ENCODE measurements around the gene ABR.
"Not testable (repeated sequence)": the region's sequence is repeated elsewhere in the genome, so short reads cannot be mapped to it uniquely, and the experiment has no call there.

ABR gene

DNA sequence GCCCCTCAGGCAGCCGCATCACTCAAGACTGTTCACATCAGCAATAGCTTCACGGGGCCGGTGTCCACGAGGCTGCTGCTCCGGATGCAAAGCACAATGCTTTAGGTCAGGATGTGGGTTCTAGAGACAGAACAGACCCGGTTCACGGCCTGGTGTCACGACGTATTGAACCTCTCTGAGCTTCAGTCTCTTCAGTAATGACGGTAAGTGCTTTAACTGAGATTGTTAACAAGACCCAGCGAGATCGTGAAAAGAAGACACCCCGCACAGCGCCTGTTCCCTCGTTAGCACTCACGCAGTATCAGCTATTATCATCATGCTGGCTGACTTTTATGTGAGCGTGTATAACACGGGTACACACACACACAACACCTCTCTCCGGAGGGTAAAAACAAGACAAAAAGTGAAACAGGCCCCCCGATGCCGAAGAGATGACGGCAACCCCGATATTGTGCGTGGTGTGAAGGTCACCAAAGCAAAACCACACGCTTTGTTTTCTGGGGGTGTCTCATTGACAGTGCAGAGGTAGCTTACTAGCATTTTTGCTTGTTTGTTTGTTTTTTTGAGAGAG is 21.4 kb upstream of the ABR start:
- no peak for DNase-seq (ENCODE audit: low read depth)

DNA sequence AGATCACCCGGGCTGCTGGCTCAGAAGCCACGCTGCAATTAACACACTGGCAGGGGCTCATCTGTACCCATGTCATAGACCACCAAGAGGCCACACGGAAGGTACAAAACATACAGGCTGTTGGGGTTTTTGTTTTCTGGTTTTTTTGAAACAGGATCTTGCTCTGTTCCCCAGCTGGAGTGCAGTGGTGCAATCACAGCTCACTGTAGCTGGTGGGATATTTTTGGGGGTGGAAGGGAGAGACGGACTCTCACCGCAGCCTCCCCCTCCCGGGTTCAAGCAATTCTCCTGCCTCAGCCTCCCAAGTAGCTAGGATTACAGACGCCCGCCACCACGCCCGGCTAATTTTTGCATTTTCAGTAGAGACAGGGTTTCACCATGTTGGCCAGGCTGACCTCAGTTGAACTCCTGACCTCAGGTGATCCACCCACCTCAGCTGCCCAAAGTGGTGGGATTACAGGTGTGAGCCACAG is 19.5 kb upstream of the ABR start:
- DNase-seq (ENCODE audit: low read depth), result not testable (repeated sequence)

DNA sequence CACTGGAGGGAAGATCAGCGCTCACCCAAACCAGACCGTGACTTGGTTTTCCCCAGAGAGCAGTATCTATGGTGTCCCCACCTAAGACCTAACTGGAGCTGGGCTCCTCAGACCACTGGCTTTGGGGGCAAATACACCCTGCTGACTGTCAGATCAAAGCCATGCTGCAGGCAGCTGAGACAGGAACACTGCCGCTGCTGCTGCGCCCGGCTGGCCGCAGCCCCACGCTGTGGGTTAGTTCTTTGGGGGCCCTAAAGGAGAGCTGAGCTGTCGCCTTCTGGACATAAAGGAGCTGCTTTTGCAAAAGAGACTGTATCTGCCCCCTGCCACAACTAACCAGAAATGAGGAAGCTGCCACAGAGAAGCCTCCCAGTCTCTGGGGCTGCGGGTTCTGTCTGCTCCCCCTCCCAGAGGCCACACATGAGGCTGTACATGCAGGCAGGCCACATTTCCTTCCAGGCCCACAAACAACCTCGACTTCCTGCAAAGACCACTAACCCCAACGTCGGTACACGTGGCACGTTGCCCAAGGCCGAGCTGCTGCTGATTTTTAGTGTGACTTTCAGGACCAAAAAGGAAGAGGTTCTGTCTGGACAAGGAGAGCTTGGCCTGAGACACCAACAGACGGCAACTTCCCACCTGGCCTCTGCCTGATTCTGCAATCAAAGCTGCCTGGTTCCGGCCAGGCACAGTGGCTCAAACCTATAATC is 18.2 kb upstream of the ABR start:
- DNase-seq (ENCODE audit: low read depth), result peak; percentile 27

DNA sequence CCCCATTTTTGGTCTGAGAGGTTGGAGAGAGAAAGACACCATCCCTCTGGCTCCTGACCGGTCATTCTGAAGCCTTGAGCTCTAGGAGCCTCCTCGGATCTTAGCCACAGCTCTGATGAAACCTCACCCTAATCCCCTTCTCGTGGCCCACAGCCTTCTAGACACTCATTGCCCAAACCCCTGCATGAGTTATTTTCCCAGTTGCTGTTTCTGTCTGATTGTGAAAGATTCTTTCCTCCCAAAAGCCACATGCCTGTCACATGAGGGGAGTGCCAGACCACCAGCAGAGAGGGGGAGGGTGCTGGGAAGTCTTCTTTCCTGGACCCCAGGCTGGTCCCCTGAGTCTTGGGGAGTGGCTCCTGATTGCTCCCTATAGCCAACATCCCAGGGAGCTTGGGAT is 17.6 kb upstream of the ABR start:
- DNase-seq (ENCODE audit: low read depth), result no peak

DNA sequence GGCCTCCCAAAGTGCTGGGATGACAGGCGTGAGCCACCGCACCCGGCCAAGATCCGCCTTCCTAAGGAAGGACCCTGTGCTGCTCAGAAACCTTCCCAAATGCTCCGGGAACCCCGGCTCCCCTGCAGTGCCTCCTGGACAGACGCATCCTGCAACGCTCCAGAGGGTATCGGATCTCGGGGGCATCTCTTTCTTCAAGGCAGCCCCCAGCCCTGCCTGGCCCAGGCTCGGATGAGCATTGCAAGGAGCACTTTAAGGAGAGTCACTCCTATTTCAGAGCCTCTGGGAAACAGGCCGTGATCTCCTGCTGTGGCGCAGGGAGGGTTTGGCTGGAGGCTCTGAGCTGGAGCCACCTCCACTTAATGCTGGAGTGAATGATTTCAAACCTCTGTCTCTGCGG is 17.2 kb upstream of the ABR start:
- DNase-seq (ENCODE audit: low read depth), result no peak

DNA sequence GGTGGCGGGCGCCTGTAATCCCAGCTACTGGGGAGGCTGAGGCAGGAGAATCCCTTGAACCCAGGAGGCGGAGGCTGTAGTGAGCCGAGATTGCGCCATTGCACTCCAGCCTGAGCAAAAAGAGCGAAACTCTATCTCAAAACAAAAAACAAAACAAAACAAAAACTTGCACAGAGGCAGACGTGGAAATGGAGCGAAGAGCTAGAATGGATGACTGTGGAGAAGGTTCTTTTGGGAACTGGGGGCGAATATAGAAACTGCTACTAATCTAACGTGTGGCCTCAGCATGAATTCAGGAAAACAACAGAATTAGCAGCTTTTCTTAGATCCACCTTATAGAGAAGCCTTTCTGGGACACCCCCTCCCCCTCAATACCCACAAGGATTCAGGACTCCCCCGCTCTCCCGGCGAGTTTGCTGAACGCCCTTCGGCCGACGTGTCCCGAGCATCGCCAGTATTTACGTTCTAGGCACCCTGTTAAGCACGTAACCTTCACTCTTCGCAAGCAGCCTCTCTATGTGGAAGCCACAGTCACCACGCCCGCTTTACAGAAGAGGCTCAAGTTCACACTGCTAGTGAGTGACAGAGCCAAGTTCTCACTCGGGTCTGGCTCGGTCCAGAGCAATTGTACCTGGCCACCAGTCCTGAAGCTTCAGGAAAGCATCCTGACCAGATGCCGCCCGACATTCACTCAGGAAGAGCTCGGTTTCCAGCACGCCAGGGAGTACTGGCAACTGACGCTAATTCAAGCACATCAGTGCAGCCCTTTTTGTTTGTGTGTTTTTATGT is 13.3 kb upstream of the ABR start:
- DNase-seq (ENCODE audit: low read depth), result no peak

DNA sequence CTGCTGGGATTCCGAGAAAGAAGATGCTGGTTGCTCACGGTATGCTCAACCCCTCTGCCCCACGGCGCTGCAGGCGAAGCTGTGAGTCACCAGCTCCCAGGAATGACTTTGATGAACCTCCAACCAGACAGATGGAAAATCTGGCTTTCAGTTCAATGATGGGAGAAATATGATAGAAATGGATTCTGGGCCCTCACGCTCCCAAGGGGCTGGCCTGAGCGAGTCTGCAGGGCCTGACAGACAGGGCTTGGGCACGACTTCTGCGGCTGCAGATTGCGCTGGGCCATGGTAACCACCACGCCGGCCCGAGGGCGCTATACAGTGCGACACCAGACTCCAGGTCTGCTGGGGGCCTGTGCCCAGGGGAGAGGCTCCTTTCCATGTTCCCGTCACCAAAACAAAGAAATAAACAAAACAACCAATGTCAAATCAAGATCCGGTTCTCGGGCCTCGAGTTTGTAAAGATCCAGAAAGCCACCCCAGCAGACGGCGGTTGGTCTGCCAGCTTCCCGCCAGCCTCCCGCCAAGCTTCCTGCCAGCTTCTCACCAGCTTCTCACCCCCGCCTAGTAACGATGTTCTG is 11.1 kb upstream of the ABR start:
- DNase-seq (ENCODE audit: low read depth), result no peak

DNA sequence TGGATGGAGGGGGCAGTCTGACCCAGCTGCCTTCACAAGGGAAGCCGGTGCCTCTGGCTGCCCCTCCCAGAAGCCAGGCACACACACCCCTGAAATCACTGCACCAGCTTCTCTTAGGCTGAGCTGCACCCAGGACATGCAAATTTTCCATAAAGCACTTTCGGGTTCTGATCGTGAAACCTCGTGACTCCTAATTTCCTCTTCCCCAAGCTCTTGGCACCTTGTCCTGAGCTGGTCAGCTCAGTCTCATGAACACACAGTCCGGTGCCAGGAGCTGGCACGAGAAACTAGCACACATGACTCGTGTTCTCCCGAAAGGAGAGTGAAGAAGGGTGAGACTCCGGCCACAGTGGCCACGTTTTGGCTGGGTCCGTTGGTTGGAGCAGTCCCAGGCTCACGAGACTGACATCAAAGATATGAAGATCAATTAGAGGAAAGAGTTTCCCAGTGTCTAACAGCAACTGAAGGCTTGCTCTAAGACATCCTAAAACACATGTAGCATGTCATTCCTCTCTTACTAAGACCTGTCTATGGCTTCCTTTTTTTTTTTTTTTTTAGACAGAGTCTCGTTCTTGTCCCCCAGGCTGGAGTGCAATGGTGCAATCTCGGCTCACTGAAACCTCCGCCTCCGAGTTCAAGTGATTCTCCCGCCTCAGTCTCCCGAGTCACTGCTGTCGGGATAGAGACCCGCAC is 9.2 kb upstream of the ABR start:
- DNase-seq (ENCODE audit: low read depth), result no peak

DNA sequence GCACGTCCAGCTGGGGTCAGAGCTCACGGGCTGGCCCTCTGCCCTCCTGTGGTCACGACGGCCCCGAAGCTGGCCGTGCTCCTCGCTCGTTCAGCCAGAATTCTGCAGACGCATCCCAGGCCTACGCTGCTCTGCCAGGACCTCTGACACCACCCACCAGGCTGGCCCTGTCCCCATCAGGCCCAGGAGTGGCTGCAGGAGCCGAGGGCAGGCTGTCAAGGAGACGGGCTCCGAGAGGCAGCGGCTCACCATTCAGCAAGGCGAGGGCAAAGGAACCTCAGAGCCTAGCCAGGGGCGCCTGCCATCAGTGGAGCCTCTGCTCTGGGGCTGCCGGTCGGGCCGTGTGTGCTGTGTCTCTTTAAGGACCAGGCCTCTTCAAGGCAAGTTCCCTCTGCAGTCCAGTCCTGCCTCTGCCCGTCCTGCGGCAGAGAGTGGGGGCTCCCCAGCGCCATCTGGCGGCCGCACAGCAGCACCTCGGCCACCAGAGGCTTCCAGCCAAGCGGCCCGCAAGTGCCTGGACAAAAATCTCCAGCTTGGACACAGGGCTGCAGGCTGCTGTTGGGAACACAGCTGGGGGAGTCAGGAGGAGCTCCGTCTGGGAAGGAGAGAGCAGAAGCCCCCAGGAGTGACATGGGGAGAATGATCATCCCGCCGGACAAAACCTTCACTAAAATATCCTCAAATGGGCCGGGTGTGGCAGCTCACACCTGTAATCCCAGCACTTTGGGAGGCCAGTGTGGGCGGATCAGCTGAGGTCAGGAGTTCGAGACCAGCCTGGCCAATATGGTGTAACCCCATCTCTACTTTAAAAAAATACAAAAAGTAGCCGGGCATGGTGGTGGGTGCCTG is 7.4 kb upstream of the ABR start:
- DNase-seq (ENCODE audit: low read depth), result peak; percentile 59

DNA sequence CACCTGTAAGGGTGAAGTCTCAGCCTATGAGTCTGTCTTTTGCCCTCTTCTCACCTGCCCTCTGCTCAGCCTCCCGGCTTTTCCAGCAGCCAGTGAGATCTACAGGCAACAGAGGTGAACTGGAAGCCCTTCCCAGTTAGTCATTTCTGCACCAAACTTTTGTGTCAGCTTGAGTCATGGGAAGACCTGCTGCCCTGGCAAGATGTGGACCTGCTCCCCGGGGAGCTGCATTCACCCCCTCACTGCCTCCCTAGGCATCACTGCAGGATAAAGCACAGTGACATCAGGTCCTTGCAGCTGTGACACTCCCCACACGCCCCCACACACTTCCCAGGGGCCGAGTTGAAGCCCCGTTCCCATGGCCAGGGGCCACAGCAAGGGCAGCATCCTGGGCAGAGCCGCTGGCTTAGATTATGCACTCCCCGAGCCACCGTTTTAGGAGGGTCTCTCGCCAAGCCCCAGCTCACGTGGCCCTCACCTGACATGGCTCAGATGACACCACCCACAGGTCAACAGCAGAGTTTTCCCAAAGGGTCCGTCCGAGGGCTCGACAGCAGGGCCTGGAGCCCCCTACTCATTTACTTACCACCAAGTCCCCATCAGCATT is 6.5 kb upstream of the ABR start:
- DNase-seq (ENCODE audit: low read depth), result no peak

DNA sequence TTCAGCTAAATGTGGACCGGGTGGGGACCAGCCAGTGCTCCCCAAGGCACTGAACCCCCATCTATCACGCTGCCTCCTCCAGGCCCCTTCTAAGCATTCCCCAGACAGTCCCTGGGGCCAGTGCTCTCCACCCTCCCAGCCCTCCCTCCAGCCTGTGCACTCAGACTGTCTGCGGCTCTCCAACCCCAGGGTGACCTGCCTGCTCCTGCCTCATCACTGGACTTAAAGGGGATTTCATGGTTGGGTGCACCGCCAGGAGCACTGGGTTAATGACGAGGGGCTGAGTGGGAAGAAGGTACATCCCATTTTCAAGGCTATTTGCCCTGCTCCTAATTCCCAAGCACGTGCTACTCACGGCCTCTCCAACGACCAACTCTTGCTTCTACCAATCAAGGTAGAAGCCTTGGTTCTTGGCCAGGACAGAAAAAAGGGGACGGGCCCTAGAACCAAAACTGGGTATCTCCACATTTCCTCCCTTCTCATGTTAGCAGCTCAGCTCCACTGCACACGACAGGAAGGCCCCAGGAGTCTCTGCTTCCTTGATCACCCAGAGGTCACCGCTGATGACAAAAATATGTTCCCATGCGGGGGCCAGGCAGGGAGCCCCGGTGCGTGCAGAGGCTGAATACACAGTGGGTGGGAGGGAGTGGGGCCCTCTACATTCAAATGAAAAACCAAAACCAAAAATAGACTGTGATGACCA is 3.5 kb upstream of the ABR start:
- DNase-seq (ENCODE audit: low read depth), result no peak

DNA sequence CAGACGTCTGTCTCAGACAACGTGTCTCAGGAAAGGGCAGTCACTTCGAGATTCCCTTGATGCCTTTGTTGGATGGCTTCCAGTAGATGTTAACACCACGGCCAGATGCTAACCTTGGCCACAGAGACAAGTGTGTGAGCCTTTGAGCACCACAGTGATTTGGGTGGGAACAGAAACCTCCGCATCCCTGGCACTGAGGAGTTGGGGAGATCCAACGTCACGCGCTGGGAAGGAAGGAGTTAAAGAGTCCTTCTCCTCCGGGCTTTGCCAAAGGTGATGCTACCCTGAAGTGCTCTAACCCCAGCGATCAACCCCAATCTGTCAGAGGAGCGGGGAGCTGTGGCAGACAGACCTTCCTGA is 3.0 kb upstream of the ABR start:
- no peak for DNase-seq (ENCODE audit: low read depth)

DNA sequence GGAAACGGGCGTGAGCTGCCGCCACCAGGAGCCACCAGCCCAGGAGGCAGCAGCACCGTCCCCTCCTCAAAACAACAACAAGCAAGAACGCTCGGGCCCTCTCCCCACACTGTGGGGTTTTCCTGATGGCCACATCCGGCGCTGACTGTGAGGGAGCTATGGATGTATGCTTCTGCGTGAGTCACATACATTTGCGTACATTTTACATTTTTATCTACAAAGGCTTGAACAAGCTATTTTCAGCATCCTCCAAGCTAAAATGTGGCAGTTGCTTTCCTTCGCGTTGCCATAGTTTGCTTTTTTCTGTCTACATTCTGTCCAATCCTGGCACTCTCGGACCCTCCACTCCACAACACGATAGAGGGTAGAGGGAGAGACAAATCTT is 2.0 kb upstream of the ABR start:
- no peak for DNase-seq (ENCODE audit: low read depth)

DNA sequence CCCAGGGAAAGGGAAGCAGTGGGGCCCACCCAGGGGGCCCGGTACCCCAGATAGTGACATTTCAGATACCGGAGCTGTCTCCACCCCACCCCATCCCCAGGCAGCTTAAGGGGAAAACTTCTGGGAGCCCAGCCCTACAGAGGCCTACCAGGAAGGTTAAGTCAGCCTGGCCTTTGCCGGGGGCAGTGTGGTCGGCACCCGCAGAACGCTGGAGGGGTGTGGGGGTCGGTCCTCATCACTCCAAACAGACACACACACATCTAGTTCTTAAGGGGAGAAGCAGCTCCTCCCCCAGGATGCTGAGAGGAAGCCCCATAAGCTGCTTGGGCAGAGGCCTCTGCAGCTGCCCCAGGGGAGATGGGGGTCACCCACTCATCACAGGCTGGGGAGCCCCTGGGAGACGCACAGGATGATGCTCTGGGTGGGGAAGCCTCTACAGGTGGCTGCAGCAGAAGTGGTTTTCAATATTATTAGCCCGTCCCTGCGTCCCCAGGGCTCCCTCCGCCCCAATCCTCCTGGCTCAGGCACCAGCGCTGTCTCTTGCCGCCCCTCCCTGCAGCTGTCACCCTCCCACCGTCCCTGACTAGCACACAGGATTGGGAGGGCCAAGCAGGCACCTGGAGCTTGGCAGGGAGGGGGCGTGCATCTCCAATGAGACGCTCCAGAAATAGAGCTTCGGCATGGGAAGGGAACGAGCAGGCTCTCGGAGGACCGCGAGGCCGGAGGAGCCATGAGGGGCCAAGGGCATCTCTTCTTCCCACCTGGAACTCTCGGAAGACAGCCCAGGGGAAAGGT is 1.4 kb upstream of the ABR start:
- no peak for DNase-seq (ENCODE audit: low read depth)

DNA sequence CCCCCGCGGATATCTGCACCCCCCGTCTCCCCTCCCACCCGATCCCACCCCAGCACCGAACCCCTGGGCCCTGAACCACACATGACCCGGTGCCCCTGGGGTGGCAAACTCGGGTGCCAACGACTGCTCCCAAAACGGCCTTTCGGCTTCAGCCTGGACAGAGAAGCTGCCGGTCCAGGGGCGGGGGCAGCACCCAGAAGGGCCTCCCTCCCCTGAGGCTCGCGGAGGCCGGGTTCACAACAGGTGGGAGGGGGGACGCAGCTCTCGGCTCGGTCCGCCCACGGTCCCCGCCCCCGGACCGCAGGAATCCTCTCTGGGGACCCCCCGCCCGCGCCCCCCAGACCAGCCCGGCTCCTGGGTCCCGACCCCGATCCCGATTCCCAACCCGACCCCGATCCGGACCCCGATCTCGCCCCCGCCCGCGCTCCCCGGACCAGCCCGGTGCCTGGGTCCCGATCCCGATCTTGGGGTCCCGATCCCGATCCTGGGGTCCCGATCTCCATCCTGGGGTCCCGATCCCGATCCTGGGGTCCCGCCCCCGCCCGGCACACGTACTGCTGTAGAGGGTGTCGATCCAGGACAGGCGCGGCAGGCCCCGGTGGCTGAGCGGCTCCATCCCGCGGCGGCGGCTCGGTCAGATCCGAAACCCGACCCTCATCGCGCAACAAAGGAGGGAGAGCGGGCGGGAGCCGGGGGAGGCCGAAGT is 516 bp downstream of the ABR start:
- no peak for DNase-seq (ENCODE audit: low read depth)

DNA sequence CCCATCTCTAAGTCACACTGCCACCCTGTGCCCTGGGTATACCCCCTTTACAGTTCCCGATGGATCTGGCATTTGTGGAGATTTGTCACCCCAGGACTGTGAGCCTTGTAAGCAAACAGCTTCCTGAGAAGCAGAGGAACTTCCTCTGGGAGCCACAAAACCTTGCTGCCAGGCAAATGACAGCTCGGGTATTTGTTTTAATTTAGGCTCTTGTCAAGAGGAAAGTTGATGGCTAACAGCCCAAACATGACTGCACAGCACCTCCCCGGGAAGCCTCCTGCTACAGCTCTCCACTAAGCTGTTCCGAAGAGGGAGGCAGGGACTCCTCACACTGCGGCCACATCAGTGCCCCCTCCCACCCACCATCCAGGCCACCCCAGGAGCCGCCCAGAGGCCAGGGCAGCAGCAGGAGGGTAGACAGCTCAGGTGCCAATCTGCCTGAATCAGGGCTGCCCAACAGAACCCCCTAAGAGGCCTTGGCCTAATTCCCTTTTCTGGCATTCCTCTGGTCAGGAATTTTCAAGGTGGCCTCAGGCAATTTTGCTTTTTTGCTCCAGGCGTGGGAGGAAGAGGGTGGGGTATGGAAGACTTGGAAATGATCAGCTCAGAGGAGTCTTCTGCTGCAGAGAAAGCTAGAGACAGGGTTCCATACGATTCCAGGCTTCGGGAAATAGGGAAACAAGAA is 2.6 kb downstream of the ABR start:
- no peak for DNase-seq (ENCODE audit: low read depth)

DNA sequence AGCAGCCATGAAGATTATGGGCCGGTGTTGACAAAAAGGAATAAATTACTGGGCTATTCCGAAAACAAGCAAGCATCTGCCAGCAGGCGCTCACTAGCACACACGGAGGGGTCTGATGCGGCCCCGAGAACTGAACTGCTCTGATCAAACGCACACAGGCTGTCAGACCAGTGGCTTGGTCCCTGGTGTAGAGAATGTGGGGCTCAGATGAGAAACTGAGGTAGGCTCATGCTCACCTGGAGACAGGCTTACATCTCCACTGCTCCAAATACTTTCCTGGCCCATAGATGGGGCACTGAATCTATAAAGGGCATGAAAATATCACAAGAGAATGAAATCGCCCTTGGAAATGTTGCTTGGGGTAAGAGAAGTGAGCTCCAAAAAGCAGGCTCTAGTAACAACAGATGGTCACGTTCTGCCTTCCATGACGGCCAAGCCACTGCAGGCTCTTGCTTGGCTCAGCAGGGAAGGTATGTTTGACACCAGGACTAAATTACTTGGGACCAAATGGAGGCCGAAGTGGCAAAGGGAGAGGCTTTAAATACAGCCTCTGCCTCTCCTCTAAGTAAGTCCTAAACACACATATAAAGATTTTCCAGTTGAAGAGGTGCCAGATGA is 5.4 kb downstream of the ABR start:
- no peak for DNase-seq (ENCODE audit: low read depth)
